HepG2 (cell line): ENCODE measurements around the gene RPH3AL. TPM values are rescaled to one million over a fixed set of nuclear protein-coding genes. Genes with fewer than 3 reads are reported as not detected.

Experiments used
- ATAC-seq: fragments of 200-7000 bp; cut with Tn5 transposase; 3 replicates; pipeline ENCODE4 v1.9.1; 2020; ENCODE audit warnings: mild to moderate bottlenecking, moderate library complexity
- BruUV-seq: library from RNA; stranded (reverse); fragments of 400-500 nt; replicated peaks from 2 replicates; lab custom pipeline; 2021; lab: Mats Ljungman, UMichigan
- CTCF ChIA-PET: fragments of 300-600 bp; formaldehyde crosslinking; extraction: SDS; loops from one replicate; lab custom pipeline; 2021; ENCODE audit warnings: low total read pairs, inconsistent platforms, low intra/inter-chr PET ratio; lab: Yijun Ruan, JAX
- POLR2A ChIA-PET: fragments of 350-600 bp; sonication (Branson Sonifier 250); formaldehyde crosslinking; loops from one replicate; lab custom pipeline; 2020; ENCODE audit warnings: antibody characterized with exemption, inconsistent platforms; lab: Yijun Ruan, JAX
- DNase-seq: peaks from one replicate; pipeline ENCODE4 v3.0.0-alpha.2; 2015; ENCODE audit warnings: low spot score
- FAIRE-seq: peaks from 3 replicates; lab custom pipeline; 2011; peaks lifted over from hg19 to GRCh38; lab: Jason Lieb, UNC
- H2AFZ ChIP-seq: one replicate; pipeline ENCODE4 v1.6.1; 2011; ENCODE audit warnings: low read length, inconsistent platforms
- H3K27ac ChIP-seq: fragments of 300-600 bp; 3 replicates; pipeline ENCODE4 v1.8.0; 2011; ENCODE audit warnings: mixed run types, mild to moderate bottlenecking, mixed read lengths, low read length, inconsistent platforms; ENCODE audit not compliant: insufficient read depth; ENCODE audit errors: extremely low read length
- H3K27me3 ChIP-seq, 2 experiments: fragments of 200-600 bp in 1 of 2; 2 replicates in 1 of 2; 3 replicates in 1 of 2; pipeline versions ENCODE4 v1.6.0 to v1.8.0; 2011; ENCODE audit warnings: low read length in 2 of 2, mild to moderate bottlenecking in 2 of 2, moderate library complexity in 2 of 2, inconsistent platforms in 1 of 2; ENCODE audit not compliant: insufficient read depth in 2 of 2, control insufficient read depth in 1 of 2
- H3K36me3 ChIP-seq, 2 experiments: fragments of 200-600 bp in 1 of 2; replicated peaks in 1 of 2; 2 replicates in 1 of 2; 3 replicates in 1 of 2; pipeline versions ENCODE4 v1.5.1 to v1.8.0; 2011; ENCODE audit warnings: low read length in 2 of 2, inconsistent platforms in 1 of 2; ENCODE audit not compliant: insufficient read depth in 2 of 2, control insufficient read depth in 1 of 2
- H3K4me1 ChIP-seq: 2 replicates; pipeline ENCODE4 v1.5.1; 2012; ENCODE audit warnings: low read length, inconsistent platforms; ENCODE audit not compliant: insufficient read depth
- H3K4me2 ChIP-seq: 2 replicates; pipeline ENCODE4 v1.6.0; 2011; ENCODE audit warnings: low read depth, low read length, inconsistent platforms
- H3K4me3 ChIP-seq, 3 experiments: fragments of 200-600 bp in 1 of 3; sonication (generic), shearing (Covaris generic) in 1 of 3; replicated peaks in 1 of 3; 2 replicates each; pipeline ENCODE4 v1.5.1; 2011 to 2016; ENCODE audit warnings: low read length in 3 of 3, inconsistent platforms in 2 of 3, low read depth in 2 of 3, mild to moderate bottlenecking in 2 of 3, control low read depth in 1 of 3, mixed read lengths in 1 of 3; ENCODE audit not compliant: insufficient read depth in 1 of 3
- H3K79me2 ChIP-seq: one replicate; pipeline ENCODE4 v1.6.1; 2011; ENCODE audit warnings: low read length, inconsistent platforms; ENCODE audit not compliant: insufficient read depth
- H3K9ac ChIP-seq: 2 replicates; pipeline ENCODE4 v1.6.0; 2011; ENCODE audit warnings: mild to moderate bottlenecking, low read depth, low read length, inconsistent platforms; ENCODE audit not compliant: insufficient read depth
- H3K9me3 ChIP-seq: 2 replicates; pipeline ENCODE4 v1.5.1; 2012; ENCODE audit warnings: mild to moderate bottlenecking, low read length
- H4K20me1 ChIP-seq: 2 replicates; pipeline ENCODE4 v1.6.0; 2011; ENCODE audit warnings: inconsistent platforms, mild to moderate bottlenecking, low read length, moderate library complexity; ENCODE audit not compliant: insufficient read depth
- ELF1 ChIP-seq: sonication (generic); formaldehyde crosslinking; IDR thresholded peaks from 2 replicates; pipeline ENCODE4 v1.4.0; 2020; ENCODE audit warnings: missing genetic modification reagents
- ESRRA ChIP-seq: sonication (generic); formaldehyde crosslinking; IDR thresholded peaks from 2 replicates; pipeline ENCODE4 v1.5.1; 2020; ENCODE audit warnings: mild to moderate bottlenecking, low read depth, missing genetic modification reagents
- FOXJ3 ChIP-seq: sonication (generic); formaldehyde crosslinking; IDR thresholded peaks from 2 replicates; pipeline ENCODE4 v1.4.0; 2020; ENCODE audit warnings: missing genetic modification reagents, mild to moderate bottlenecking, borderline replicate concordance
- PAX8 ChIP-seq: sonication (generic); formaldehyde crosslinking; IDR thresholded peaks from 2 replicates; pipeline ENCODE4 v1.8.0; 2022; ENCODE audit warnings: mild to moderate bottlenecking, missing genetic modification reagents, borderline replicate concordance
- ZNF24 ChIP-seq: fragments of 450-650 bp; IDR thresholded peaks from 2 replicates; pipeline ENCODE4 v1.6.1; 2017; ENCODE audit warnings: antibody characterized with exemption, mild to moderate bottlenecking
- ZNF274 ChIP-seq: sonication (generic); formaldehyde crosslinking; IDR thresholded peaks from 2 replicates; pipeline ENCODE4 v1.5.1; 2020; ENCODE audit warnings: mild to moderate bottlenecking, missing genetic modification reagents
- ZNF546 ChIP-seq: sonication (generic); formaldehyde crosslinking; conservative IDR thresholded peaks from 2 replicates; pipeline ENCODE4 v1.8.1; 2023; ENCODE audit warnings: mild to moderate bottlenecking, missing genetic modification reagents
- ZNF75D ChIP-seq: sonication (generic); formaldehyde crosslinking; IDR thresholded peaks from 2 replicates; pipeline ENCODE4 v1.8.1; 2023; ENCODE audit warnings: missing genetic modification reagents, mild to moderate bottlenecking, borderline replicate concordance
- ZSCAN5A ChIP-seq: sonication (generic); formaldehyde crosslinking; IDR thresholded peaks from 2 replicates; pipeline ENCODE4 v1.8.0; 2022; ENCODE audit warnings: mild to moderate bottlenecking, missing genetic modification reagents, borderline replicate concordance
- WGBS: methylation state at CpG from one replicate; pipeline ENCODE4 v1.1.6; 2017; ENCODE audit warnings: low lambda C conversion rate; 5-methylcytosine and 5-hydroxymethylcytosine counted together
- in situ Hi-C: cut with HindIII; loops from 2 replicates; pipeline ENCODE4 v1.10.0; 2017; ENCODE audit warnings: low pct_unique_long_range_greater_than_20kb; ENCODE audit not compliant: extremely low pct_ligation_motif_present
- intact Hi-C: fragments of 100-400 bp; cut with micrococcal nuclease; formaldehyde crosslinking; loops from one replicate; pipeline ENCODE4 v1.10.0; 2022; ENCODE audit not compliant: unreplicated experiment
- polyA plus RNA-seq, 8 experiments: library from polyadenylated mRNA; depleted of rRNA in 3 of 8; stranded (reverse) in 7 of 8; unstranded in 1 of 8; fragments of >200 nt; fragmentation: Illumina TruSeq in 4 of 8; extraction: Trizol in 4 of 8; gene quantifications; 2 replicates each; pipeline versions ENCODE4 v1.2.1 to v1.2.3, GENCODE V29; 2011 to 2016; ENCODE audit warnings: low read depth in 4 of 8, missing spikeins in 1 of 8, mixed read lengths in 1 of 8; ENCODE audit not compliant: insufficient read depth in 1 of 8
- total RNA-seq, 5 experiments: library from RNA; depleted of rRNA; stranded (reverse); fragments of >200 nt; fragmentation: Illumina TruSeq; extraction: Trizol; gene quantifications; 2 replicates each; pipeline ENCODE4 v1.2.3, GENCODE V29; 2016; ENCODE audit warnings: low read depth in 1 of 5
- TF ChIP-seq, protein P1 (sequence below): sonication (generic); formaldehyde crosslinking; conservative IDR thresholded peaks from 2 replicates; pipeline ENCODE4 v1.8.0; 2022; ENCODE audit warnings: low read depth, missing genetic modification reagents
- TF ChIP-seq, protein P2 (sequence below): sonication (generic); formaldehyde crosslinking; IDR thresholded peaks from 2 replicates; pipeline ENCODE4 v1.4.0; 2020; ENCODE audit warnings: missing genetic modification reagents; ENCODE audit errors: not compliant biosample characterization

Gene RPH3AL
- total and polyA plus RNA-seq, 2 of the 13 experiments (the other 11 are each of a cell fraction or from before 2014, with no cell fraction given), result 7.8 to 16.4 TPM

GRCh38 chr17:238964-239259, 113.7 kb downstream of the RPH3AL start:
- TF ChIP-seq ELF1 (CRISPR knock-in tag) (no peak), ZNF24 (no peak), ZSCAN5A (CRISPR knock-in tag) (no peak), ESRRA (CRISPR knock-in tag) (no peak), PAX8 (CRISPR knock-in tag) (no peak), ZNF75D (CRISPR knock-in tag) (no peak), ZNF546 (CRISPR knock-in tag) (no peak), FOXJ3 (no peak), ZNF274 (CRISPR knock-in tag) (no peak)
- TF ChIP-seq, protein P1, sequence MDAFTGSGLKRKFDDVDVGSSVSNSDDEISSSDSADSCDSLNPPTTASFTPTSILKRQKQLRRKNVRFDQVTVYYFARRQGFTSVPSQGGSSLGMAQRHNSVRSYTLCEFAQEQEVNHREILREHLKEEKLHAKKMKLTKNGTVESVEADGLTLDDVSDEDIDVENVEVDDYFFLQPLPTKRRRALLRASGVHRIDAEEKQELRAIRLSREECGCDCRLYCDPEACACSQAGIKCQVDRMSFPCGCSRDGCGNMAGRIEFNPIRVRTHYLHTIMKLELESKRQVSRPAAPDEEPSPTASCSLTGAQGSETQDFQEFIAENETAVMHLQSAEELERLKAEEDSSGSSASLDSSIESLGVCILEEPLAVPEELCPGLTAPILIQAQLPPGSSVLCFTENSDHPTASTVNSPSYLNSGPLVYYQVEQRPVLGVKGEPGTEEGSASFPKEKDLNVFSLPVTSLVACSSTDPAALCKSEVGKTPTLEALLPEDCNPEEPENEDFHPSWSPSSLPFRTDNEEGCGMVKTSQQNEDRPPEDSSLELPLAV (CRISPR knock-in tag), result no peak
- TF ChIP-seq, protein P2, sequence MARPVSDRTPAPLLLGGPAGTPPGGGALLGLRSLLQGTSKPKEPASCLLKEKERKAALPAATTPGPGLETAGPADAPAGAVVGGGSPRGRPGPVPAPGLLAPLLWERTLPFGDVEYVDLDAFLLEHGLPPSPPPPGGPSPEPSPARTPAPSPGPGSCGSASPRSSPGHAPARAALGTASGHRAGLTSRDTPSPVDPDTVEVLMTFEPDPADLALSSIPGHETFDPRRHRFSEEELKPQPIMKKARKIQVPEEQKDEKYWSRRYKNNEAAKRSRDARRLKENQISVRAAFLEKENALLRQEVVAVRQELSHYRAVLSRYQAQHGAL, result no peak
- no peak overlapping the region for H3K4me2 ChIP-seq
- no peaks in the 10 kb centered on the region for H3K27me3 ChIP-seq
- H3K9me3 ChIP-seq, result no peaks in the 10 kb centered on the region
- H4K20me1 ChIP-seq, result no peaks in the 10 kb centered on the region
- WGBS, result 96% methylated on average over 4 of the region's 4 CpGs
- H3K27ac ChIP-seq, result no peak overlapping the region
- ATAC-seq, result no peak
- ChIA-PET CTCF (no interaction called here), POLR2A (no interaction called here)
- no peak for FAIRE-seq
- H3K9ac ChIP-seq, result no peak overlapping the region
- intact Hi-C loops, result no loop called here
- no TSS peak for BruUV-seq
- H3K4me1 ChIP-seq, result peaks cover 8% of the 10 kb centered on the region
- in situ Hi-C loops, result loop anchor here (10.0 kb wide), 1 partner anchor 56 kb away; no protein-coding TSS in a partner anchor
- peaks cover 0 to 2% of the 10 kb centered on the region in 2 experiments; a peak in 2 of 5 replicates for H3K36me3 ChIP-seq
- DNase-seq, result no peak
- H2AFZ ChIP-seq, result no peak overlapping the region
- no peaks in the 10 kb centered on the region for H3K79me2 ChIP-seq
- H3K4me3 ChIP-seq, result no peak overlapping the region
